Measurements from ENCODE around the gene PRICKLE1.

- TF ChIP-seq CTCF (IDR thresholded peaks at IDR 0.05; ENCODE audit: poor library complexity): no peak
- TF ChIP-seq EZH2 (IDR thresholded peaks at IDR 0.05; ENCODE audit: borderline replicate concordance): no peak
- no peak for TF ChIP-seq EZH2phosphoT487 (IDR thresholded peaks at IDR 0.05; ENCODE audit: low read depth, severe bottlenecking, unreplicated experiment)
Measured at GRCh38 chr12:42504049-42504448, 85.5 kb downstream of the PRICKLE1 start.

Measured in hepatocyte (in vitro differentiated cells).